ENCODE measurements around the gene CASR.

Gene CASR

DNA sequence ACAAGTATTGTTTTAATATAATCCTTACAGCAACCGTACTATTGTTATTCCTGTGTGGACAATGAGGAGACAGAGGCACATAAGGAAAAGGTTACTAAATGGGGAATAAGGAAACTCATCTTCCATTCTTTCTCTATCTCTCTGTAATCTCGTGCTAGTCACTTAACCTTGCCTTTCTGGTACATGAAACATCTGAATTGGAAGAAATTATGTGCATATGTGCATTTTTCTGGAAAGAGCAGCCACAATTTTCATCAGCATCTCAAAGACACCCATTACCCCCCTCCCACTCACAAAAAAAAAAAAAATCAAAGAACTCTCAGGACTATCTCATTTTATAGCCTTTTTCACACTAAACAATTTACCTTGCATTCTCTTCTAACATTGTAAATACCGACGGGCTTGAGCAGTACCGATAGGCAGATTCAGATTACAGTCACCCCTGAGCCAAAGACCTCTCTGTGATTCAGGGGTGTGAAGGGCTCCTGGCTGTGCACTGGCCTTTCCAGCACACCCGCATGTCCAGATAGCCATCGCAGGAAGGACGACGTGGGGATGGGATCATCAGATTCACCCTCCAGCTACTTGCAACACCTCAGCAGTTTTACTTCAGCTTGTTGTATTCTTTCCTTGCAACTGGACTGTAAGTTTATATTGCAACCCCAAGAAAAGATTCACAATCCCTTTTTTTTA lies 48.1 kb downstream of the CASR start:
- Histone ChIP-seq H3K14ac (ENCODE audit: low read length) (no peak overlapping the region), H3K79me2 (ENCODE audit: control insufficient read depth, insufficient read depth, low read length, poor library complexity) (no peaks in the 10 kb centered on the region), H2BK5ac (ENCODE audit: low read depth, low read length, poor library complexity) (no peak overlapping the region), H4K91ac (ENCODE audit: low read depth, low read length) (no peak overlapping the region), H3K27me3 (ENCODE audit: insufficient read depth, low read length) (no peaks in the 10 kb centered on the region), H3K4me1 (ENCODE audit: control insufficient read depth in 1 of 2, insufficient read depth in 2 of 2, low read length in 2 of 2) (peaks cover 0 to 4% of the 10 kb centered on the region in 2 experiments), H2AFZ (ENCODE audit: insufficient read depth, low read length, poor library complexity) (no peak overlapping the region), H2AK5ac (ENCODE audit: low read length) (no peak overlapping the region), H3K23ac (ENCODE audit: low read length) (no peak overlapping the region), H3K4me2 (ENCODE audit: low read length) (no peak overlapping the region), H3K36me3 (ENCODE audit: control insufficient read depth in 1 of 2, insufficient read depth in 2 of 2, low read length in 2 of 2) (no peaks in the 10 kb centered on the region), H3K4me3 (ENCODE audit: low read depth, low read length) (no peak overlapping the region), H2BK12ac (ENCODE audit: low read length) (no peak overlapping the region), H3K79me1 (ENCODE audit: low read length) (no peaks in the 10 kb centered on the region), H2BK120ac (ENCODE audit: insufficient read depth, low read length, poor library complexity) (no peak overlapping the region), H4K12ac (ENCODE audit: low read depth, low read length) (no peak overlapping the region), H3K18ac (ENCODE audit: low read length) (no peak overlapping the region), H3K9me3 (ENCODE audit: insufficient read depth, low read depth, low read length) (no peaks in the 10 kb centered on the region), H3K27ac (ENCODE audit: low read depth, low read length) (no peak overlapping the region), H3K4ac (ENCODE audit: low read depth, low read length) (no peak overlapping the region), H3K9ac (ENCODE audit: low read length) (no peak overlapping the region), H4K8ac (ENCODE audit: low read depth, low read length) (no peak overlapping the region)
- no CpG with 5 or more reads among the region's 9 CpGs for WGBS (ENCODE audit: extremely low coverage, insufficient coverage, insufficient read length)
- DNase-seq, result peak; percentile 90 to 91

DNA sequence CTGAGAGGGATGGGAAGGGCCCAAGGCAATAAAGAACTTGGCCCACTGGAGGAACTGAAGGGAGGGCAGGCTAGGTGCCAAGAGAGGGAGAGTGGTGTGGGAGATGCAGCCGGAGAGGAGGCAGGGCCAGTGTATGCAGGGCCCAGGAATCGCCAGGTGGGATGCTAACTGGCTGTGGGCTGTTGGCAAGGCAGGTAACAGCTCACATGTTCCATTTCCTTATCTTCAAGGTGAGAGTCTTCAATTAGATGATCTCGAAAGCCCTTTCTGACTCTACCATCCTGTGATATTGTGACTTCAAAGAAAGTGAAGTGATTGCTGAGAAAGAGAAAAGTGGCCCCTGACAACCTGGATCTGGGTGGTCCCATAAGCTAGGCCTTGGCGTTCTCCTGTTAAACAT lies 49.0 kb downstream of the CASR start:
- H4K91ac ChIP-seq (ENCODE audit: low read depth, low read length), result no peak overlapping the region
- H3K36me3 ChIP-seq (ENCODE audit: control insufficient read depth in 1 of 2, insufficient read depth in 2 of 2, low read length in 2 of 2), result no peaks in the 10 kb centered on the region
- H3K79me1 ChIP-seq (ENCODE audit: low read length), result no peaks in the 10 kb centered on the region
- H3K4me1 ChIP-seq (ENCODE audit: control insufficient read depth in 1 of 2, insufficient read depth in 2 of 2, low read length in 2 of 2), result peaks cover 0 to 4% of the 10 kb centered on the region in 2 experiments
- H3K4ac ChIP-seq (ENCODE audit: low read depth, low read length), result no peak overlapping the region
- H3K9ac ChIP-seq (ENCODE audit: low read length), result no peak overlapping the region
- H3K23ac ChIP-seq (ENCODE audit: low read length), result no peak overlapping the region
- DNase-seq, result no peak
- no peak overlapping the region for H2AK5ac ChIP-seq (ENCODE audit: low read length)
- no peak overlapping the region for H3K18ac ChIP-seq (ENCODE audit: low read length)
- no peak overlapping the region for H2AFZ ChIP-seq (ENCODE audit: insufficient read depth, low read length, poor library complexity)
- no peaks in the 10 kb centered on the region for H3K27me3 ChIP-seq (ENCODE audit: insufficient read depth, low read length)
- H3K9me3 ChIP-seq (ENCODE audit: insufficient read depth, low read depth, low read length), result no peaks in the 10 kb centered on the region
- H3K27ac ChIP-seq (ENCODE audit: low read depth, low read length), result no peak overlapping the region
- no peak overlapping the region for H4K8ac ChIP-seq (ENCODE audit: low read depth, low read length)
- H2BK5ac ChIP-seq (ENCODE audit: low read depth, low read length, poor library complexity), result no peak overlapping the region
- no peak overlapping the region for H3K14ac ChIP-seq (ENCODE audit: low read length)
- H2BK12ac ChIP-seq (ENCODE audit: low read length), result no peak overlapping the region
- H2BK120ac ChIP-seq (ENCODE audit: insufficient read depth, low read length, poor library complexity), result no peak overlapping the region
- H3K4me2 ChIP-seq (ENCODE audit: low read length), result no peak overlapping the region
- no CpG with 5 or more reads among the region's 4 CpGs for WGBS (ENCODE audit: extremely low coverage, insufficient coverage, insufficient read length)
- no peak overlapping the region for H4K12ac ChIP-seq (ENCODE audit: low read depth, low read length)
- no peak overlapping the region for H3K4me3 ChIP-seq (ENCODE audit: low read depth, low read length)
- H3K79me2 ChIP-seq (ENCODE audit: control insufficient read depth, insufficient read depth, low read length, poor library complexity), result no peaks in the 10 kb centered on the region

DNA sequence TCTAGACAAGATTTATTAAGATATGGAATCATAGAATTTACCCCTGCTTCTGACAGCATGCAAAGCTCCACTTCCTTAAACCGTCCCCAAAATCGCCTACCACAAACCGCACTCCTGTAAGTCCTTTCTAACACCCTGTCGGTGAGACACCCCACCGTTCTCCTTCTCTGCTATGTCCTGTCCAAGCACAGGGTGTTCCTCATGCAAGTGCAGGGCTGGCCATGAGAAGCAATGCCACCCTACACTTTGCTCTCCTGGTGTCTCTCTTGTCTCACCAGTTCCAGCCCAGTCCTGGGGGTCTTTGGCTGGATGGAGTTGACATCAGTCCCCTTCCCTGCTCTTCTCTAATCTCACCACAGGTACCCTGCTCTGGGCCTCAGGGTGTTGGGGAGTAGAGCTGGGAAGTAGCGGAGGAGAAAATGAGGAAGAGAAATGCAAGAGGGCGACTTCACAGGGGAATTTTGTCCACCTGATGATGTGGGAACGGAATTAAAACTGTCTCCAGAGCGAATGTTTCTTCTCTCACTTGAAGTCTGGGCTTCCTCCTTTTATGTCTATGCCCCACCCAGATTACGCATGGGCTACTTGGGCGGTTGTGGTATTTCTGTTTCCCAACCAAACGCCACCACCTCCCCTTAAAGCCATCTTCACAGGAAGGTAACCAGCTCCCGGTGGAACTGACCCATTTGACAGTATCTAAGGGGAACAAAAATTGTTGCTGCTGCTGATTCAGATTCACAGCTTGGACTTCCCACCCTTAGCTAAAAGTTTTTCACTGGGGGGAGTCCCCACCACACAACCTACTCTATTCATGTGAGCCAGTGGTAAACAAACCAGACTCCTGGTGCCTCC lies 49.9 kb downstream of the CASR start:
- no peak overlapping the region for H3K9ac ChIP-seq (ENCODE audit: low read length)
- WGBS (ENCODE audit: extremely low coverage, insufficient coverage, insufficient read length), result no CpG with 5 or more reads among the region's 13 CpGs
- no peak overlapping the region for H2BK120ac ChIP-seq (ENCODE audit: insufficient read depth, low read length, poor library complexity)
- H3K4me1 ChIP-seq (ENCODE audit: control insufficient read depth in 1 of 2, insufficient read depth in 2 of 2, low read length in 2 of 2), result peaks cover 0 to 4% of the 10 kb centered on the region in 2 experiments
- H3K79me2 ChIP-seq (ENCODE audit: control insufficient read depth, insufficient read depth, low read length, poor library complexity), result no peaks in the 10 kb centered on the region
- H4K12ac ChIP-seq (ENCODE audit: low read depth, low read length), result no peak overlapping the region
- no peak overlapping the region for H4K91ac ChIP-seq (ENCODE audit: low read depth, low read length)
- DNase-seq, result peak; percentile 65 to 75
- H2AFZ ChIP-seq (ENCODE audit: insufficient read depth, low read length, poor library complexity), result no peak overlapping the region
- H3K79me1 ChIP-seq (ENCODE audit: low read length), result no peaks in the 10 kb centered on the region
- no peak overlapping the region for H2BK12ac ChIP-seq (ENCODE audit: low read length)
- no peak overlapping the region for H3K14ac ChIP-seq (ENCODE audit: low read length)
- H3K36me3 ChIP-seq (ENCODE audit: control insufficient read depth in 1 of 2, insufficient read depth in 2 of 2, low read length in 2 of 2), result no peaks in the 10 kb centered on the region
- no peak overlapping the region for H3K4ac ChIP-seq (ENCODE audit: low read depth, low read length)
- peaks cover 2% of the 10 kb centered on the region for H3K27me3 ChIP-seq (ENCODE audit: insufficient read depth, low read length)
- peak overlapping the region; percentile 25 for H3K23ac ChIP-seq (ENCODE audit: low read length)
- no peak overlapping the region for H3K27ac ChIP-seq (ENCODE audit: low read depth, low read length)
- no peak overlapping the region for H3K4me2 ChIP-seq (ENCODE audit: low read length)
- no peaks in the 10 kb centered on the region for H3K9me3 ChIP-seq (ENCODE audit: insufficient read depth, low read depth, low read length)
- H3K4me3 ChIP-seq (ENCODE audit: low read depth, low read length), result no peak overlapping the region
- H2BK5ac ChIP-seq (ENCODE audit: low read depth, low read length, poor library complexity), result no peak overlapping the region
- H4K8ac ChIP-seq (ENCODE audit: low read depth, low read length), result no peak overlapping the region
- H2AK5ac ChIP-seq (ENCODE audit: low read length), result no peak overlapping the region
- no peak overlapping the region for H3K18ac ChIP-seq (ENCODE audit: low read length)

DNA sequence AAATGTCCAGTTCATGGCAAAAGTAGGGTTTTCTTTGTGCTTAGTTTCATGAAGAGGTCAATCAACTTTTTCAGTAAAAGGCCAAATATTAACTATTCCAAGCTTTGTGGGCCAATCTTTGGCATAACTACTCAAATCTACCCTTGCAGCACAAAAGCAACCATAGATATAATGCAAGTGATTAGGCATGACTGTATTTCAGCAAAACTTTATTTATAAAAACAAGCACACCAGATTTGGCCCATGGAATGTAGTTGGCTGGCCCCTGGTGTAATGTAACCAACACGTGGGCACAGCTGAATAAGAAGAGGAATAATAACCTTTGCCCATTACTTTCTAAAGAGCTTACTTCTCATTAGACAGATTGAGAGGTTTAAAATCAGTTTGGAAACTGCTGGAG lies 50.6 kb downstream of the CASR start:
- Histone ChIP-seq H3K79me2 (ENCODE audit: control insufficient read depth, insufficient read depth, low read length, poor library complexity) (no peaks in the 10 kb centered on the region), H4K12ac (ENCODE audit: low read depth, low read length) (no peak overlapping the region), H3K14ac (ENCODE audit: low read length) (no peak overlapping the region), H3K4me1 (ENCODE audit: control insufficient read depth in 1 of 2, insufficient read depth in 2 of 2, low read length in 2 of 2) (peaks cover 0 to 4% of the 10 kb centered on the region in 2 experiments), H2BK12ac (ENCODE audit: low read length) (no peak overlapping the region), H2AFZ (ENCODE audit: insufficient read depth, low read length, poor library complexity) (no peak overlapping the region), H3K4me3 (ENCODE audit: low read depth, low read length) (no peak overlapping the region), H3K9me3 (ENCODE audit: insufficient read depth, low read depth, low read length) (no peaks in the 10 kb centered on the region), H3K23ac (ENCODE audit: low read length) (no peak overlapping the region), H3K79me1 (ENCODE audit: low read length) (no peaks in the 10 kb centered on the region), H3K4me2 (ENCODE audit: low read length) (no peak overlapping the region), H2BK120ac (ENCODE audit: insufficient read depth, low read length, poor library complexity) (no peak overlapping the region), H3K9ac (ENCODE audit: low read length) (no peak overlapping the region), H4K8ac (ENCODE audit: low read depth, low read length) (no peak overlapping the region), H3K4ac (ENCODE audit: low read depth, low read length) (no peak overlapping the region), H3K36me3 (ENCODE audit: control insufficient read depth in 1 of 2, insufficient read depth in 2 of 2, low read length in 2 of 2) (no peaks in the 10 kb centered on the region), H2BK5ac (ENCODE audit: low read depth, low read length, poor library complexity) (no peak overlapping the region), H3K27me3 (ENCODE audit: insufficient read depth, low read length) (peaks cover 2% of the 10 kb centered on the region), H3K18ac (ENCODE audit: low read length) (no peak overlapping the region), H4K91ac (ENCODE audit: low read depth, low read length) (no peak overlapping the region), H2AK5ac (ENCODE audit: low read length) (no peak overlapping the region), H3K27ac (ENCODE audit: low read depth, low read length) (no peak overlapping the region)
- WGBS (ENCODE audit: extremely low coverage, insufficient coverage, insufficient read length), result no CpG with 5 or more reads among the region's 1 CpG
- DNase-seq, result no peak

Measured in trophoblast cell (in vitro differentiated cells and primary cell).